ENCODE data around the gene IL26.

IL26 gene

GRCh38 chr12:68162374-68162773 lies 63.2 kb downstream of the IL26 start:
- no peaks in the 10 kb centered on the region for H3K9me2 ChIP-seq (replicated peaks; ENCODE audit: control insufficient read depth, low read length)
- H3K4me1 ChIP-seq (ENCODE audit: control insufficient read depth, low read length), result peaks cover 23% of the 10 kb centered on the region
- no peaks in the 10 kb centered on the region for H3K36me3 ChIP-seq (ENCODE audit: control insufficient read depth, low read length)
- H3F3A ChIP-seq (ENCODE audit: control insufficient read depth, insufficient read depth), result peaks cover 6% of the 10 kb centered on the region
- H3K27me3 ChIP-seq (ENCODE audit: control insufficient read depth, low read length), result no peaks in the 10 kb centered on the region
- no peak overlapping the region for H3K27ac ChIP-seq (ENCODE audit: low read depth, low read length)
- no peak overlapping the region for H3K4me2 ChIP-seq (ENCODE audit: low read length)
- no peak for TF ChIP-seq EZH2phosphoT487 (IDR thresholded peaks at IDR 0.05; ENCODE audit: borderline replicate concordance, low read length)
- no peak overlapping the region for H3K4me3 ChIP-seq (ENCODE audit: low read length)
- H3K9me3 ChIP-seq (ENCODE audit: control insufficient read depth, insufficient read depth, low read length), result no peaks in the 10 kb centered on the region
- H4K20me1 ChIP-seq (ENCODE audit: control insufficient read depth, insufficient read depth, low read depth, low read length), result no peaks in the 10 kb centered on the region
- H3K79me2 ChIP-seq (ENCODE audit: control insufficient read depth, low read length), result no peaks in the 10 kb centered on the region

GRCh38 chr12:68159681-68160304 lies 65.8 kb downstream of the IL26 start, which contains the start of gene IFNG:
IFNG (minus strand) TSS chr12:68159740; CDS start chr12:68159615, 125 bp downstream.
- no peaks in the 10 kb centered on the region for H3K27me3 ChIP-seq (ENCODE audit: control insufficient read depth, low read length)

GRCh38 chr12:68158432-68158831 lies 67.2 kb downstream of the IL26 start:
- Histone ChIP-seq H3K9me3 (ENCODE audit: control insufficient read depth, insufficient read depth, low read length) (no peaks in the 10 kb centered on the region), H3F3A (ENCODE audit: control insufficient read depth, insufficient read depth) (peaks cover 3% of the 10 kb centered on the region), H3K4me3 (ENCODE audit: low read length) (no peak overlapping the region), H3K9me2 (replicated peaks; ENCODE audit: control insufficient read depth, low read length) (no peaks in the 10 kb centered on the region), H3K79me2 (ENCODE audit: control insufficient read depth, low read length) (no peaks in the 10 kb centered on the region), H3K27ac (ENCODE audit: low read depth, low read length) (no peak overlapping the region), H3K27me3 (ENCODE audit: control insufficient read depth, low read length) (no peaks in the 10 kb centered on the region), H3K4me1 (ENCODE audit: control insufficient read depth, low read length) (peaks cover 15% of the 10 kb centered on the region), H3K36me3 (ENCODE audit: control insufficient read depth, low read length) (no peaks in the 10 kb centered on the region), H4K20me1 (ENCODE audit: control insufficient read depth, insufficient read depth, low read depth, low read length) (no peaks in the 10 kb centered on the region), H3K4me2 (ENCODE audit: low read length) (no peak overlapping the region)
- TF ChIP-seq EZH2phosphoT487 (IDR thresholded peaks at IDR 0.05; ENCODE audit: borderline replicate concordance, low read length), result no peak
- TF ChIP-seq CTCF (IDR thresholded peaks at IDR 0.05; ENCODE audit: low read depth, low read length, poor library complexity, severe bottlenecking), result peak; percentile 67

More at GRCh38 chr12:68159681-68160304, 65.8 kb downstream of the IL26 start, which contains the start of gene IFNG:
- Histone ChIP-seq H3K9me3 (ENCODE audit: control insufficient read depth, insufficient read depth, low read length) (no peaks in the 10 kb centered on the region), H3K36me3 (ENCODE audit: control insufficient read depth, low read length) (no peaks in the 10 kb centered on the region), H3K4me3 (ENCODE audit: low read length) (no peak within 1 kb of the TSS), H3K27ac (ENCODE audit: low read depth, low read length) (no peak within 1 kb of the TSS), H3K9me2 (replicated peaks; ENCODE audit: control insufficient read depth, low read length) (no peaks in the 10 kb centered on the region), H4K20me1 (ENCODE audit: control insufficient read depth, insufficient read depth, low read depth, low read length) (no peaks in the 10 kb centered on the region), H3K79me2 (ENCODE audit: control insufficient read depth, low read length) (no peaks in the 10 kb centered on the region), H3K4me2 (ENCODE audit: low read length) (no peak within 1 kb of the TSS), H3F3A (ENCODE audit: control insufficient read depth, insufficient read depth) (peaks cover 6% of the 10 kb centered on the region), H3K4me1 (ENCODE audit: control insufficient read depth, low read length) (peaks cover 25% of the 10 kb centered on the region)
- TF ChIP-seq EZH2phosphoT487 (IDR thresholded peaks at IDR 0.05; ENCODE audit: borderline replicate concordance, low read length), result no peak
- no peak for TF ChIP-seq CTCF (IDR thresholded peaks at IDR 0.05; ENCODE audit: low read depth, low read length, poor library complexity, severe bottlenecking)

GRCh38 chr12:68157380-68157779 lies 68.2 kb downstream of the IL26 start:
- TF ChIP-seq CTCF (IDR thresholded peaks at IDR 0.05; ENCODE audit: low read depth, low read length, poor library complexity, severe bottlenecking), result no peak
- no peak for TF ChIP-seq EZH2phosphoT487 (IDR thresholded peaks at IDR 0.05; ENCODE audit: borderline replicate concordance, low read length)
- Histone ChIP-seq H3K9me2 (replicated peaks; ENCODE audit: control insufficient read depth, low read length) (no peaks in the 10 kb centered on the region), H3K36me3 (ENCODE audit: control insufficient read depth, low read length) (no peaks in the 10 kb centered on the region), H3K79me2 (ENCODE audit: control insufficient read depth, low read length) (no peaks in the 10 kb centered on the region), H4K20me1 (ENCODE audit: control insufficient read depth, insufficient read depth, low read depth, low read length) (no peaks in the 10 kb centered on the region), H3F3A (ENCODE audit: control insufficient read depth, insufficient read depth) (no peaks in the 10 kb centered on the region), H3K4me3 (ENCODE audit: low read length) (no peak overlapping the region), H3K27ac (ENCODE audit: low read depth, low read length) (no peak overlapping the region), H3K27me3 (ENCODE audit: control insufficient read depth, low read length) (no peaks in the 10 kb centered on the region), H3K4me1 (ENCODE audit: control insufficient read depth, low read length) (peaks cover 4% of the 10 kb centered on the region), H3K4me2 (ENCODE audit: low read length) (no peak overlapping the region), H3K9me3 (ENCODE audit: control insufficient read depth, insufficient read depth, low read length) (no peaks in the 10 kb centered on the region)
